ENCODE results near the gene ABTB2.

The ABTB2 gene

GRCh38 chr11:34311126-34311525 lies 46.7 kb downstream of the ABTB2 start:
- no peak for DNase-seq

DNA sequence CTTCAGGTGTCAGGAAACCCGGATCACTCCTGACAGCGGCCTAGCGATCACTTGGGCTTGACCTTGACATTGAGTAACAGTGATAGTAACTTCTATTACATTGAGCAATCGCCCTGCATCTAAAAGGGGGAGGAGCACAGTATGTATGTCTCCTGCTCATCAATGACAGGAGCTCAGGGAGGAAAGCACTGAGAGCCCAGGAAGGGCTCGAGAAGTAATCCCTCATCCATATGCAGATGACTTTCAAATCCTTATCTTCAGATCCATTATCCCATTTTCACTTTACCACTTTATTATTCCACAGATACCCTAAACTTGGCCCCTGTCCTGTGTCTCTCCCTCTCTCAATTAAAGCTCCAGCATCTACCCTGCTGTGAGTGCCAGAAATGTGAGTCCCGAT lies 47.8 kb downstream of the ABTB2 start:
- no peak for DNase-seq

DNA sequence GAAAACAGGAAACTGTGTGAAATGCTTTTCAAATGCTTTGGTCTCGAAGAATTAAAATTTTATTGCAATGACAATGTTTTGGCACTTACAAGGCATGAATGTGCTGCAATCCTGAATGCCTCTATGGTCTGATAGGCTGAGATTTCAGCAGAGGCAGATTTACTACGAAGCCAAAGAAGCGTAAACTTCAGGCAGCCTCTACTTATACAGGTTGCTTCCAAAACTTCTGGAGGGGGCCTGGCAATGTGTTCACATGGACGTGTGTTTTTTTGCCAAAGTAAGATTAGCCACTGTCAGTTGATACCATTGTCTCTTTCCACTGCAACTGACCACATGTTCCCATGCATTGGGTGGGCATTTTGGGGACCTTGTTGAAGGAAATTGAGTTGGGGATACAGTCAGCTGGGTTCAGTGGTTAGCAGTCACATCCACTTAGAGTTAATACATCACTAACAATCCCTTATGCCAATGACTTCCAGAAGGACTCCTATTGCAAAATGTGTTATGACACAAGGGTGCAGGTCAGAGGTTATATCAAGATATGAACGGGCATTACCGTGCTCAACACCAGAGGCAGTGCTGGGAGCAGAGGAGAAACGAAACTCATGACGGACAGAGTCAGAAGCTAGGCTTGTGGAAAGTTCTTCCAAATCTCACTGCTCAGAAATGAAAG lies 48.8 kb downstream of the ABTB2 start:
- DNase-seq = no peak

GRCh38 chr11:34308049-34308912 lies 49.5 kb downstream of the ABTB2 start:
- no peak for DNase-seq

DNA sequence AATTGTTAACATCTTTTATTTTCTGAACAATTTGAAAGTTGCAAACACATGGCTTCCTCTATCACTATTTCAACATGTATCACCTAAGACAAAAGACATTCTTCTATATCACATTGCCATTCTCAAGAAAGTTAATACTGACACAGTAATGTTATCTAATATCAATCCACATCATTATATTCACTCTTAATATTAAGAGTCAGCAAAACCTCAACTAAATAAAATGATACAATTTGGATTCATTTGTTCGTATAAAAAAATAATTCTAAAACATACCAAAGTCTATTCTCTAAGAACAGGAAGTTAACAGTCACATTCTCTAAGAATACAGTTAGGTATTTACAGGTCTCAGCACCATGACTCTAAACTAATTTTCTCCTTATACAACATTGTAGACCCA lies 52.0 kb downstream of the ABTB2 start:
- no peak for DNase-seq

GRCh38 chr11:34305193-34305592 lies 52.6 kb downstream of the ABTB2 start:
- no peak for DNase-seq

GRCh38 chr11:34303028-34303570 lies 54.7 kb downstream of the ABTB2 start:
- DNase-seq = no peak

- no peak for DNase-seq
Measured at GRCh38 chr11:34302046-34302921, 55.5 kb downstream of the ABTB2 start.

- no peak for DNase-seq
Measured at GRCh38 chr11:34300926-34301295, 56.9 kb downstream of the ABTB2 start.

DNA sequence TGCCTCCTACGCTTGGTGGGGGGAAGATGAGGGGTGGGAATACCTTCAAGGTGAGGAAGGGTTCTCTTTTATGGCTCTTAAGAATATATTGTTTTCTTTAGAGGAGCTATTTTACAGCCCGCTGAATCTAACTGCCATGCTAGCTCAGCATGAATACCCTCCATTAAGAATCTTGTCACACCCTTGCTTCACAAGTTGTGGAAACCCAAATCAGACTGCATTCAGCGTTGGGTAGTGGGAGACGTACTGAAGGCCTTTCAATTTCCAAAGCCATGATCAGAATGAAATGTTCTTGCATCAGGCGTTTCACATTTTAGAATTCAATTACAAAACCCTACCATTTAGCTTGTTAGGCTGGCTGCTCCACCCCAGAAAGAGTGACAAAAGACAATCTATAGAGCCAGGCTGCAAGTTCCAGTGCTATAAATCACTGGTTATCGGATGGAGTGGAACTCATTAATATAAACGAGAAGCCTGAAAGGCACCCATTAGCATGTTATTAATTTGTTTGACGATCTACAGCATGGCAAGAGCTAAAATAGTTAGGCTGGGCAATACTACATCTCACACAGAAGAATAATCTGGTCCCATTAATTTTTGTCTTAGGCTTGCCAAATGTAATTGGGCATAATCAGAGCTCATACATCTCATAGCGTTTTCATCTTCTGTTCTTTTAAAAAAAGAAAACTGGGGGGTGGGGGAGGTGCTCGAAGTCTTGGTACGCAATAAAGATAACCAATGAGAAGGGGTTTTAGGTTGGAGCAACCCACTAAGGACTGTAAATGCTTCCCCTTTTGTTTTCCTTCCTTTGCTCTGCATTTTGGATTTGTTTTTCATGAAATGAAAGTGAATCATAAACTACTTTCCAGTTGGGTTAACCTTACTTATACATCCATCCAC lies 57.5 kb downstream of the ABTB2 start:
- no peak for DNase-seq

GRCh38 chr11:34299284-34299972 lies 58.4 kb downstream of the ABTB2 start:
- DNase-seq = no peak

DNA sequence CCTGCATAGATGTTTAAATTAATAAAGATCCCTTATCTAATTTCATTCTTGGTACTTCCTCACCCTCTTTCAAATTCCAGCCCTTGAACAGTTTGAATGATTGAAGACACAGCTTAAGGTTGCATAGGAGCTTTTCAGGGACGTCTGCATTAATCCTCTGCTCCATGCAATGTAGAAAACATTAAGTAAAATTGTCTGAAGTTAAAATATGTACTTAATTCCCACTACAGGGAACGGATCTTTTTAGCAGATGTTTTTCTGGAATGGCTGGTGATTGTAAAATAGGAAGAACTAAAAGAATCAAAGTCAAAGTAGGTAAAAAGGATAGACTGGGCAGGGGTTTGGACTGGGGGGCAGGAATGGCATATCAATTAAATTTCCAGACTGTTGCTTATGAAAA lies 58.9 kb downstream of the ABTB2 start:
- DNase-seq = no peak

DNA sequence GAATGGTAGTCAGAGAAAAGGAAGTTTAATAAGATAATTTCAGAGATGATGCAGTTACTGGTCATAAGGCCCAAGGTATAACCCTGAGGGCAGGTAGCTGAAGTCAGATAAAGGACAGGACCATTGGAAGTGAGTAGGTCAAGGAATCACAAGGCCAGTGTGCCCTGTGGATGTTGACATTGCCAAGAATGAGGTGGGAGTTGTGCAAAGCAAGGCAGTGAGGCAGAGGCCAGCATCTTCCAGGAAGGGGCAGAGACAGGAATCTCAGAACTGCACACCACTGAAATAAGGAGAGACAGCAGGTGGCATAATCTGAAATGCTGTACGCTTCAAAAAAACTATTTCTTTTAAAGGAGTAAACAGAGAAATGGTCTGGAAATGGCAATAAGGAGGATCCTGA lies 61.4 kb downstream of the ABTB2 start:
- DNase-seq = no peak

DNA sequence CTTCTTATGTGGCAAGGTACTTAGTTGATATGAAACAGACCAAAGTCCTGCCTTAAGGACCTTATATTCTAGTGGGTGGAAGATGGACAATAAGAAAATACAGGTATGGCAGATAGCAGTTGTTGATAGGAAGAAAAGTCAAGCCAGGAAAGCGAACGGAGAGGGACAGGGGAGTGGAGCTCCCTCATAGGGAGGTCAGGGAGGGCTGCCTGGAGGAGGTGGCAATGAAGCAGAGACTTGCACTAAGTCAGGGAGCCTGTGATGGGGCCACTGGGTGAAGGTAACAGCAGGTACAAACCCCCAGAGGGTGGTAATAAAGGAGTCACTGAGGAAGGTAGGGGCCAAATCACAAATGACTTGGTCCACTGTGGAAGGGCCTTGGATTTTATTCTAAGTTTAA lies 65.3 kb downstream of the ABTB2 start:
- DNase-seq = no peak

DNA sequence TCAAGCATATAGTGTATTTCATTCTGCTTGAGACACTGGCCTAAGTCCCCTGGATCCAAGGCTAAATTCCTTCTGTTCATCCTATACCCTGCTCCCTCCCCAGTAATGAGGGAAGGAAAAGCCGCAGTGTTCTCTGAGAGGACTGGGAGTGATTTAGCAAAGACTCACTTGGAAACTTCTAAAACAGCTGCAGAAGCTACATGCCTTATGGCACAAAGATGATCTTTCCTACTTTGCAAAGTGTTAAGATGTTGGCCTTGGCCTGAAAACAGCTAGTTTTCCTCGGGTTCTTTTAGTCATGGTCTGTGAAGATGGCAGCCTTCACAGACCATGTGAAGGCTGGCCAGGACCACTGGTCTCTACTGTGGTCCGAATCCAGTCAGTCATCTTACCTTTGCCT lies 65.7 kb downstream of the ABTB2 start:
- no peak for DNase-seq

GRCh38 chr11:34290926-34291325 lies 66.9 kb downstream of the ABTB2 start:
- DNase-seq = no peak

DNA sequence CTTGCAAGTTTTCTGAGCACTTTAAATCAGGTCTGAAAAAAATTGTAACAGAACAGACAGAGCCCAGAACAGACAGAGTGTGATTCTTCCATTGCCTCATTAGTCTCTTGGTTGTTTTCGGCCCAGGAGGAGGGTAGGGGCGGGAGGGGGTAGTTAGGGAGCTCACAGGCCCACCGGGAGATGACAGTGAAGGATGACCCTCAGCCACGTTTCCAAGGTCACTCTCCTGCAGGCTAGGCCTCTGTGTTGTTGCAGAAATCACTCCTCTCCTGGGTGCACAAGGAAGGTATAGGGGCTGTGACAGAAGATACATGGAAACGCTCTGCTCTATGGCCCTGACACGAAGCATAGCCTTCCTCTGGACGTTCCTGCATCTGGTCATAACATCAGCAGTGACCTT lies 69.3 kb downstream of the ABTB2 start:
- DNase-seq = no peak

DNA sequence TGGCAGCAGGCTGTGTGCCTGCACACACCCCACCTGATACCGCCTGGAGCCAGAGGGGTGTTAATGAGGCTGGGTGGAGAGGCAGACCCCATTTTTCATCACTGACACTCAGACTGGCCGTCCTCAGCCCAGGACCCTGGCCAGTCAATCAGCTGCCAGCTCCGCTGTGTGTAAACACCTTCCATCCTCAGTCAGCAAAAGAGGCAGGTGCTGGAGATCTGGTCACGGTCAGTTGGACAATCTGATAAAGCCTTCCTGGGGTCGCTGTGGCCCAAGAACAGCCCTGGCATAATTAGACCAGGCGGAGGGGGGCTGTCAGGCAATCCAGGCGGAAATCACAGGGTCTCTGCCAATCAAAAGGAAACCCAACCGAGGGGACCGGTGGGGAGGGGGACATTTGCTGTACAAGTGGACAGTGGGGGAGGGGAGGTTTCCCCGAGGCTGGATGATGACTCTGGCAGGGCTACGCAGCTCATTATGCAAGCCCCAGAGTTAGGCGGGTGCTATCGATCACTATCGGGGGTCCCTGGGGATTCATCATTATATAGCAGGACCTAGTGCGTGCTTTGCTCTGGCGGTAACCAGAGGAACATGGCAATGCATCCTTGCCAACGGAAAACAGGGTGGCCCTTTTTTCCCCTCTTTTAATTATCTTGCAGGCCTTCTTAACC lies 72.9 kb downstream of the ABTB2 start:
- no peak for DNase-seq

DNA sequence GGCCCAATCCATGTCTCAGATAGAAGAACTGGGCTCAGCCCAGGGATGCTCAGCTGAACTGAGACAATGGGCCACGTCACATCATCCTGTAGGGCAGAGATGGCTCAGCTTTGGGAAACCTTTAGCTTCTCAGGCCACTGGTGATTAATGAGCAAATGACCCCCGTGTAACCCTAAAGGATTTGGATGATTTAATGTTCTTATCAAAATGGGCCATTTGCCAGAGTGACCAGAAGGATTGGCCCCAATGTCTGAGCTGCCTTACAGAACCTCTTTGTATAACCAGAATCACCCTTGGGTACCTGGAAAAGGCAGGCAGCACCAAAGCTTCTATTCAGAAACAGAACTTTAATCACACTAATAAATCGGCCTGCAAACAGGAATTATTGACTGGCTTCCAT lies 73.7 kb downstream of the ABTB2 start:
- DNase-seq = no peak

- DNase-seq = no peak
Measured at GRCh38 chr11:34280945-34281872, 76.6 kb downstream of the ABTB2 start.
